Measurements from ENCODE around the gene EOMES.
"Not testable (repeated sequence)": the region's sequence is repeated elsewhere in the genome, so short reads cannot be mapped to it uniquely, and the experiment has no call there.

The EOMES gene

GRCh38 chr3:27721717-27722564 lies at the start of gene EOMES:
Gene EOMES, minus strand, starts transcription at chr3:27722323. Its CDS starts 29 bp downstream, at chr3:27722294.
- Mint-ChIP-seq H3K27me3 (peaks cover 87% of the 10 kb centered on the region), H3K27ac (no peak within 1 kb of the TSS), H3K9me3 (no peaks in the 10 kb centered on the region), H3K36me3 (ENCODE audit: low read depth) (no peaks in the 10 kb centered on the region), H3K4me1 (ENCODE audit: low read depth) (peaks cover 29% of the 10 kb centered on the region), H3K4me3 (peak within 1 kb of the TSS; percentile 62)
- intact Hi-C loops (cut with micrococcal nuclease): no loop called here

GRCh38 chr3:27770384-27770783 lies 48.3 kb upstream of the EOMES start:
- H3K4me1 Mint-ChIP-seq (ENCODE audit: low read depth); H3K4me3 Mint-ChIP-seq; H3K27me3 Mint-ChIP-seq; H3K27ac Mint-ChIP-seq; intact Hi-C loops (cut with micrococcal nuclease); H3K36me3 Mint-ChIP-seq (ENCODE audit: low read depth); H3K9me3 Mint-ChIP-seq: not testable (repeated sequence)

GRCh38 chr3:27767000-27767399 lies 44.9 kb upstream of the EOMES start:
- intact Hi-C loops (cut with micrococcal nuclease): no loop called here
- H3K4me1 Mint-ChIP-seq (ENCODE audit: low read depth): no peaks in the 10 kb centered on the region
- no peaks in the 10 kb centered on the region for H3K36me3 Mint-ChIP-seq (ENCODE audit: low read depth)

GRCh38 chr3:27758083-27758482 lies 36.0 kb upstream of the EOMES start:
- H3K4me3 Mint-ChIP-seq: no peak overlapping the region
- intact Hi-C loops (cut with micrococcal nuclease): no loop called here
- H3K27me3 Mint-ChIP-seq: peaks cover 3% of the 10 kb centered on the region
- no peaks in the 10 kb centered on the region for H3K36me3 Mint-ChIP-seq (ENCODE audit: low read depth)
- H3K27ac Mint-ChIP-seq: no peak overlapping the region
- H3K9me3 Mint-ChIP-seq: no peaks in the 10 kb centered on the region
- H3K4me1 Mint-ChIP-seq (ENCODE audit: low read depth): no peaks in the 10 kb centered on the region

More at GRCh38 chr3:27767000-27767399, 44.9 kb upstream of the EOMES start:
- Mint-ChIP-seq H3K9me3 (no peaks in the 10 kb centered on the region), H3K4me3 (no peak overlapping the region), H3K27me3 (peaks cover 6% of the 10 kb centered on the region), H3K27ac (no peak overlapping the region)

GRCh38 chr3:27756877-27757276 lies 34.8 kb upstream of the EOMES start:
- H3K27ac Mint-ChIP-seq: no peak overlapping the region
- intact Hi-C loops (cut with micrococcal nuclease): no loop called here
- no peaks in the 10 kb centered on the region for H3K36me3 Mint-ChIP-seq (ENCODE audit: low read depth)
- H3K9me3 Mint-ChIP-seq: no peaks in the 10 kb centered on the region
- H3K4me3 Mint-ChIP-seq: no peak overlapping the region
- no peaks in the 10 kb centered on the region for H3K27me3 Mint-ChIP-seq
- H3K4me1 Mint-ChIP-seq (ENCODE audit: low read depth): no peaks in the 10 kb centered on the region

DNA sequence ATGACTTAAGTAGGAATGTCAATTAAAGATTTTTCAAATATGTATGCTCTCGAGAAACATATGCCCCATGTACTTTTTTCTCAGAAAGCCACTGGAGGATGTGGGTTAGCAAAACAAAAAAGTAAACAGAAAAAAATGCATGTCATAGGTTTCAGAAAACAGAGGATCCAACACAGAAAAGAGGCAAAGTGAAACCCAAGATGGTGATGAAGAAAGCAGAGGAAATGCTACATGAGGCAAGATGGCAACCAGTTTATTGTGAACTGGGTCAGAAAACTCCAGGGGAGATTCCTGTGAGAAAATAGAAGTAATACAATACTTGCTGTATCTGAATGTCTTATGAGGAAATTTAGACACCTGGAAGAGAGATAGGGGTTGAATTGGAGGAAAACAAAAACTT lies 30.8 kb upstream of the EOMES start:
- H3K9me3 Mint-ChIP-seq: no peaks in the 10 kb centered on the region
- H3K27ac Mint-ChIP-seq: no peak overlapping the region
- H3K4me1 Mint-ChIP-seq (ENCODE audit: low read depth): no peaks in the 10 kb centered on the region
- intact Hi-C loops (cut with micrococcal nuclease): no loop called here
- H3K4me3 Mint-ChIP-seq: no peak overlapping the region
- H3K27me3 Mint-ChIP-seq: no peaks in the 10 kb centered on the region
- H3K36me3 Mint-ChIP-seq (ENCODE audit: low read depth): no peaks in the 10 kb centered on the region

- Mint-ChIP-seq H3K4me3 (no peak overlapping the region), H3K9me3 (no peaks in the 10 kb centered on the region), H3K27ac (no peak overlapping the region), H3K4me1 (ENCODE audit: low read depth) (no peaks in the 10 kb centered on the region), H3K36me3 (ENCODE audit: low read depth) (no peaks in the 10 kb centered on the region), H3K27me3 (no peaks in the 10 kb centered on the region)
- intact Hi-C loops (cut with micrococcal nuclease): no loop called here
Observed at GRCh38 chr3:27749643-27750042, 27.5 kb upstream of the EOMES start.

DNA sequence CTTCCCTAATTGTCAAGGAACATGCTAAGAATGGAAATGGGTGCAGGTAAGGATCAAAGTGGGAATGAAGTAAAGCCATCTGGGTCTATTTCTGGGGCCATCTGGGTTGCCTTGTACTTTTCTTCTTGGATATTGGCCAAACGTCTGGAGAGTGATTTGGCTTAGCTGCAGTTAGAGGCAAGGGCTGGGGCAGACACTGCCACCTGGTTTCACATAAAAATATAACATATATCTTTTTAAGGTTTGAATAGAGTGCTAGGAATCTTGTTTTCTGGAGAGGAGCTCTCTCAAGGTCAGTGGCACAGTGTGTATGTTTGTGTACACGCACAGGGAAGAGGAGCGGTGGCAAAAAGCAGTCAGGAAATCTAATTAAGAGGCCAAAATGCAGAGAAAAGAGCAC lies 24.7 kb upstream of the EOMES start:
- Mint-ChIP-seq H3K9me3 (peaks cover 8% of the 10 kb centered on the region), H3K4me3 (no peak overlapping the region), H3K4me1 (ENCODE audit: low read depth) (no peaks in the 10 kb centered on the region), H3K36me3 (ENCODE audit: low read depth) (no peaks in the 10 kb centered on the region), H3K27ac (no peak overlapping the region), H3K27me3 (no peaks in the 10 kb centered on the region)
- intact Hi-C loops (cut with micrococcal nuclease): no loop called here

- no peak overlapping the region for H3K27ac Mint-ChIP-seq
- H3K4me1 Mint-ChIP-seq (ENCODE audit: low read depth): no peaks in the 10 kb centered on the region
- intact Hi-C loops (cut with micrococcal nuclease): no loop called here
- peaks cover 8% of the 10 kb centered on the region for H3K9me3 Mint-ChIP-seq
- H3K4me3 Mint-ChIP-seq: no peak overlapping the region
- peaks cover 13% of the 10 kb centered on the region for H3K27me3 Mint-ChIP-seq
- H3K36me3 Mint-ChIP-seq (ENCODE audit: low read depth): no peaks in the 10 kb centered on the region
Observed at GRCh38 chr3:27740854-27741253, 18.7 kb upstream of the EOMES start.

DNA sequence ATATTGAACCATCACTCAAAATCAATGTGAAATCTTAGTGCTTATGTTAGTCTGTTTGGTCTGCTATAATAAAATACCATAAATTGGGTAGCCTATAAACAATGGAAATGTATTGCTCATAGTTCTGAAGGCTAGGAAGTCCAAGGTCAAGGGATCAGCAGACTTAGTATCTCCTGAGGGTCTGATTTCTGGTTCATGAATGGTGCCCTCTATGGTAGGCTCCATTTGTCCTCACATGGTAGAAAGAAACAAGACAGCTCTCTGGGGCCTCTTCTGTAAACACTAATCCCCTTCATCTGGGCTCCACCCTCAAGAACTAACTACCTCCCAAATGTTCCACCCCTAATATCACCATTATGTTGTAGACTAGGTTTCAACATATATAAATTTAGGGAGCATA lies 15.0 kb upstream of the EOMES start:
- Mint-ChIP-seq H3K4me1 (ENCODE audit: low read depth) (no peaks in the 10 kb centered on the region), H3K4me3 (no peak overlapping the region), H3K27ac (no peak overlapping the region), H3K9me3 (no peaks in the 10 kb centered on the region), H3K36me3 (ENCODE audit: low read depth) (no peaks in the 10 kb centered on the region), H3K27me3 (peaks cover 26% of the 10 kb centered on the region)
- intact Hi-C loops (cut with micrococcal nuclease): no loop called here

DNA sequence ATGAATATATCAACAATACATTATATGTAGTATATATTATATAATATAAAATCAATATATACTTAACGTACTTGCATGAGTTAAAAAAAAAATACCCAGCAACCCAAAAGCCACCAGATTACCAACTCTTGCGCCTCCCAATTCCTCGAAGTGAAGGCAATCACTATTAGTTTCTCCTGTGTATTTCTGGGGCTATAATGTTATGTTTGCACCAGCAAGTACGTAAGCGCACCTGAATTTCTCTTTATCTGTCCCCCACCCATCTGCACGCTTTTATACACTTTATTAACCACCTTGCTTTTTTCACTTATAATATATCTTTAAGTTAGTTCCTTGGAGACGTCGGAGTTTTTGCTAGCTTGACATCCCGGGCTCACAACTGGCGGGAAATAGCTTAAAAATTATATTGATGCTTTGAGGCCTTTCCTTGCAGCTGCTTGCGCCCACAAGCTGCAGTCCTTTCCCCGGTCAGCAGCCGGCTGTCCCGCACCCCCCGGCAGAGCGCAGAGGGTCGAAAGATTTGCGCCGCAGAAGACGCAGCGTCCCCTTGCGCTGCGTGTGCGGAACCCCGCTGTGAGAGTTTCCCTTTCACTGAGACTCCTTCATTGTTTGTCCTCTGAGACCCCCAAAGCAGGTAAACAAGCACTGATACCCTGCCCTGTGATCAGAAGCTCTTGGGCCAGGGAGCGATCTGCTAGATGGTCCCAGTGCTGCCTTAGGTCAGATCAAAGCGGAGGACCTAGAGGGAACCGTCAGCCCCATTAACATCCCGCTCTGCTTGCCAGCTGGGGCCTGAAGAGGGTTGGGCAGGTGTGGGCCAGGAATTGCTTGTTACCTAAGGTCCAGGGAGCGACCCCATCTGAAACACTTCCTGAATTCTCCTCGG lies 8.9 kb upstream of the EOMES start:
- Mint-ChIP-seq H3K4me3 (no peak overlapping the region), H3K27me3 (peaks cover 69% of the 10 kb centered on the region), H3K36me3 (ENCODE audit: low read depth) (no peaks in the 10 kb centered on the region), H3K9me3 (no peaks in the 10 kb centered on the region), H3K27ac (no peak overlapping the region), H3K4me1 (ENCODE audit: low read depth) (peaks cover 20% of the 10 kb centered on the region)
- intact Hi-C loops (cut with micrococcal nuclease): no loop called here

DNA sequence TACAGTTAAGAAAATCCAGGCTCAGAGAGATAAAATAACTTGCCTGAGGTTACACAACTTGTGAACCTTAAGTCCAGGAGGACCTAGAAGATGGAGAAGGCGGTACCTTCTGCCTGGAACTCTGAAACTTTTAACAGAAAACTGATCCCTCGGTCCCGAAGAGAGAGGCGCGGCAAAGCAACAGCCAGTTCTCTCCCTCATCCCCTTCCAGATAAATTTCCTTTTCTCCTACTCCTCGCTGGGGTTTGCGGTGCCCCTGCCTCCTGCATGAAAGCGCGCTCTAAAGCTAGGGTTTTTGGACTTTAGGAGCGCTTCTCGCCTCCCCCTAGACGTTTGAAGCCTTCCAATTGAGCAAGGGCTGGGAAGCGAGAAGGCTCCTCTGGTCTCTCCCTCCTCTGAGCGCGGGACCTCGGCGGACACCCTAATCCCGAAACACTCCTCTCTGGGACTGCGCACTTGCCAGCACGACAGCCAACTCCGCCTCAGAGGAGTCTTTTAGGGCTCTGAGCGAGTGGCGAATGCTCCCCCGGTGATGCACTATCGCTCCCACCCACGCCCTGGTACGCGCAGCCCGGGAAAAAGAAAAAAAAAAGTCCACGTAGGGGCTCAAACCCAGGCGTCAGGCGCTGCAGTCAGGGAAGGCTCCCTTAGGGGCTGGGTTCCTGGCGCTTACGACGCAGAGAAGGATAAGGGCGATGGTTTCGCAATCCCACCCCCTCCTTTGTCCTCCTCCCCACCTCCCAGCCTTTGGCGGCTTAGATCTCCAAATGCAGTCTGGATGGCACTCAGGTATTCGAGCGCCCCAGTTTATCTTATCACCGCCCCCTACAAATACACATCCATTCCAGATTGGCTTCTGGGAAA lies 7.9 kb upstream of the EOMES start:
- Mint-ChIP-seq H3K4me1 (ENCODE audit: low read depth) (peaks cover 20% of the 10 kb centered on the region), H3K9me3 (no peaks in the 10 kb centered on the region), H3K27ac (no peak overlapping the region), H3K36me3 (ENCODE audit: low read depth) (no peaks in the 10 kb centered on the region), H3K4me3 (no peak overlapping the region), H3K27me3 (peaks cover 74% of the 10 kb centered on the region)
- intact Hi-C loops (cut with micrococcal nuclease): no loop called here

DNA sequence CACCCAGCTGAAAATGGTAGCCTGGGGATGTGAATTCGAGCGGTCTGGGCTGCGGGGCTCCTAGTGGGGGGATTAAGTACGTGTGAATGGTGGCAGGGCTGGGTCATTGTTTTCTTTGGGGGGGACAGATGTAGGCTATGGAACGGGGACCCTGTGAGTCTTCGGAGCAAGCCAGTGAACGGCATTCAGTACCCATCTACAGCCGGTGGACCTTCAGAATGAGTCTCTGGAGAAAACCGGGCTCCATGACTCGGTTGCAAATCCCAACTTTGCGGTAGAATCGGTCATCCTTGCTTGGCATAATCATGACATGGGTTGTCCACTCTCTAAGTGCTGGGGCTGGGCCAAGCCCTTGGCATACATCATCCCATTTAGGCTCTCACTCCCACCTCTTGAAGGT lies 7.2 kb upstream of the EOMES start:
- intact Hi-C loops (cut with micrococcal nuclease): no loop called here
- Mint-ChIP-seq H3K27me3 (peaks cover 74% of the 10 kb centered on the region), H3K27ac (no peak overlapping the region), H3K4me3 (no peak overlapping the region), H3K4me1 (ENCODE audit: low read depth) (peaks cover 20% of the 10 kb centered on the region), H3K36me3 (ENCODE audit: low read depth) (no peaks in the 10 kb centered on the region), H3K9me3 (no peaks in the 10 kb centered on the region)
